CD1c-positive myeloid dendritic cell (primary cell): ENCODE results near the gene COQ5.
A peak's percentile ranks its signal among the peaks of the same experiment; 100 is the strongest.

Source experiments
- DNase-seq: peaks from one replicate; pipeline ENCODE4 v3.0.0-alpha.2; 2016; ENCODE audit errors: extremely low spot score

COQ5 gene

DNA sequence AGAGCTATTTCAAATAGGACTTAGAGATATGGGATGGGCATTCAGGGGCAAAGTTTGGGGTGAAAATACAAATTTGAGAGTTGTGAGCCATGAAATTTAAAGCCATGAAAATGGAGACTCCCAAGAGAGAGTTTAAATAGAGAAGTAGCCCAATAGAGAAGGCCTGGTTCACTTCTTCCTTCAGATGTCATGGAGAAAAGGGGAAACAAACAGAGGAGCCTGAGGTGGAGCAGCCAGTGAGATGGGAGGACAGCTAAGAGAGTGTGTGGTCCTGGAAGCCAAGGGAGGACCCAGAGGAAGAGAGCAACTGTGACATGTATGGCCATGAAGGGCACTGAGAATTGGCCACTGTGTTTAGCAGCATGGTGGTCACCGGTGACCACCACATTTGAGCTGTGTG lies 45.3 kb downstream of the COQ5 start:
- DNase-seq: peak; percentile 55

DNA sequence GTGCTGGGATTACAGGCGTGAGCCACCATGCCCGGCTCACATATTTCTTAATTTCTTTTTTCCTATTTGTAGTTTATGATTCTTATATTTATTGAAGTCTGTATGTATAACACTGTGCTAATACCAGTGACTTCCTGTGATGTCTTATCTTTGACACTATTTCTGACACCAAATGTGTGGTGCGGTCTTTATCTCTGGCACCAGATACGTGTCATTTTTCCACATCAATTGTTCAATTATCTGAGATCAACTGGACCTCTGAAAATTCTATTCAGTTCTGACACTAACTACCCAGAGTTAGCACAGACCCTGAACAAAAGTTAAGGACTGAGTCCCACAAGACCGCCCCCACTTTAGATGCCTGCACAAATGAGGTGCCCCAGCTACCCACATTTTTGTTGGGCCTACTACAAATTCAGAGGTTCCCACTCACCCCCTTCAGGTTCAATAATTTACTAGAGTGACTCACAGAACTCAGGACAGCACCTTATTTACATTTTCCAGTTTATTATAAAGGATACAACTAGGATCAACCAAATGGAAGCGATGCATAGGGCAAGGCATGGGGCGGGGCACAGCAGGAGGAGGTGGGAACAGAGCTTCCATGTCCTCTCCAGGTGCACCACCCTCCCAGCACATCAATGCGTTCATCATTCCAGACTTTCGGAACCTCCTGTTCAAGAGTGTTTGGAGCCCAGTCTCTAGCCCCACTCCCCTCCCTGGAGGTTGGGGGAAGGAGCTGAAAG lies 47.8 kb downstream of the COQ5 start:
- DNase-seq: no peak

DNA sequence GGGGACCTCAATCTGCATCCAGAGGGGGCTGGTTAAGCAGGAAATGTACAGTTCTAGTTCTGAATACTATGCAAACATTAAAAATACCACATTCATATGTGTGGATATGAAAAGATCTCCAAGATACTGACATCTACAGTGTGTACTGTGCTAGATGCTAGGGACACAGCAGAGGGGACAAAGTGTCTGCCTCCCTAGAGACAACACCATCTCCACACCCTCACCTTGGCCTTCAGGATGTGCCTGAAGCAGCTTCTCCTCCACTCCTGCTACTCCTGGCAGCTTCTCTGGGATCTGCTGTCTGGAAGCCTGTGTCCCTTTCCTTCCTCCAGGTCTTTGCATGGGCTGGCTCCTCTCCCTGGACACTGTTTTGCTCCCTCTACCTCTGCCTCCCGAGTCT lies 48.7 kb downstream of the COQ5 start:
- no peak for DNase-seq

DNA sequence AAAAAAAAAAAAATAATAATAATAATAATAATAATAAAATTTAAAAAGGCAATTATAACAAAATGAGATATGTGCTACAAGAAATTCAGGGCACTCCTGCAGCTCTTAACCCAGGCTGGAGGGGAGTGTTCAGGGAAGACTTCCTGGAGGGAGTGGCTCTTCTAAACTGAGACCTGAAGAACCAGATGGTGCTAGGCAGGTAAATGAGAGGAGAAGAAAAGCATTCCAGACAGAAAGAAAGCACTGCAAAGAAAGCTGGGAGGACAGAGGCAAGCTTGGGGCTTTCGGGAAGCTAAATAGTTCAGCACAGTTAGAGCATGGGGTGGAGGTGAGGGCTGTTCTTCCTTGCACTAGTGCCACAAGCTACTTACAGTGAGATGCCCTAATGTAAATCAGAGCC lies 49.5 kb downstream of the COQ5 start:
- DNase-seq: no peak

DNA sequence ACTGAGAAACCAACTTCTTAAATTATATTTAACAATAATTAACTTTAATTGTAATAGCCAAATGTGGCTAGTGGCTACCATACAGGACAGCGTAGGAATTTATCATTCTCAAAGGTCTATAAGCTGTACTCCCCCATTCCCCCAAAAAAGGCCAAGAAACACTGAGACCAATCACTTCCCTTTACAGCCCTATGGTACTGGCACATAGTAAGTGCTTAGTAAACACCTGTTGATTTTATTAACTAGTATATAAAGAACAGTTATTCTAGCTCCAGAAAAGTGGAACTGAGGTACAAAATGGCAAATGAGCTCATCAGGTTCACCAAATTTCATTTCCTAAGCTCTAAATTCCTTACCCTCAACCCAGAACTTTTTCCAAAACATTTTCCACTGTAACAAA lies 53.3 kb downstream of the COQ5 start:
- DNase-seq: no peak

DNA sequence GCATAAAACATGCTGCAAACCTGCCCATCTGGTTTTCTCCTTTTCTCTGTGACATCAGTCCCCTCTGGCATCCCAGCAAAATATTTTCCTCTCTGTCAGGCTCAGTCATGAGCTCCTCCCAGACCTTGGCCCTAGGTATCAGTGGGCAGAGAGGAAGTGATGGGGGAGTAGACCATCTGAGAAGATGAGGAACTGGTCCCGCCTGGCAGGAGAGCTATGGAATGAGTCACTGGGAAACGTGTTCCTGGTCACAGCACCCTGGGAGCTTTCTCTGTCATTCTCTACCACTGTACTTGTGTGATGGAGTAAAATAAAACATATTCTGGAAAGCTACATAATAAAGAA lies 54.4 kb downstream of the COQ5 start:
- DNase-seq: peak; percentile 93

DNA sequence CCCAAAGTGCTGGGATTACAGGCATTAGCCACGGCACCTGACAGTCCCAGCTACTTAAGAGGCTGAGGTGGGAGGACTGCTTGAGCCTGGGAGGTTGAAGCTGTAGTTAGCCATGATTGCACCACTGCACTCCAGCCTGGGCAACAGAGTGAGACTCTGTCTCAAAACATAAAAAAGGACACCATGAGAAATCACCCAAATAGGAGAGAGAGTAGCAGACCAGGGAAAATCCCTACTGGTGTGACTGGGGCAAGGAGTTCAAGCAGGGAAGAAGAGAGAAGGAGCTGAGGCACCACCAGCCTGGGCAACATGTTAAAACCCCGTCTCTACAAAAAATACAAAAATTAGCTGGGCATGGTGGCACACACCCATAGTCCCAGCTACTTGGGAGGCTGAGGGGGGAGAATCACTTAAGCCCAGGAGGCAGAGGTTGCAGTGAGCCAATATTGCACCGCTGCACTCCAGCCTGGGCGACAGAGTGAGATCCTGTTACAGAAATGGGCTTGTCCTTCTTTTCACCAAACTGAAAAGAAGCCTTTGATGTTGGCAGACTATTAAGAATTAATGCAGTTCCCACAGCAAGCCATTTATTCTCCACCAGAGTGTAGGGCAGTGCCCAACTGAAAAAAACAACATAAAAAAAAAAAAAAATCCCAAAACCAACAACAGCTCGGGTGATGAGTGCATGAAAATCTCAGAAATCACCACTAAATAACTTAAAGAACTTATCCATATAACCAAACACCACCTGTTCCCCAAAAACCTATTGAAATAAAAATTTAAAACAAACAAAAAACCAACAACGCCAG lies 54.9 kb downstream of the COQ5 start:
- DNase-seq: no peak

DNA sequence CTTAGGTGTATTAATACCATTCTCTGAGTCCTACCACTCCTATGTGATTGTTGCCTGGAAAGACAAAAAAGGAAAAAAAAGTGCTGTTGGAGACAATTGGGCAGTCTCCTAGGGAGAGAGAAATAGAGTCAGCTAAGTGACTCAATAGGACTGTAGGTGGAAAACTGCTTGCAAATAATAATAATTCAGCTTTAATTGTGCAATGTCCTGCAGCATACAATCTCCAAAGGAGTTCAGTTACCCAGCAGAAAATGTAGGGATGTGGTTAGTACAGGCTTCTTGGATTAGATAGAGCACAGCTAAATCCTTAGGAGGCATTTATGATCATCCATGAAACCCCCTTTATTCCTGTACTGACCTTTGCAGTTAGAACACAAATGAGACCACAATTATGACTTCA lies 56.4 kb downstream of the COQ5 start:
- no peak for DNase-seq

DNA sequence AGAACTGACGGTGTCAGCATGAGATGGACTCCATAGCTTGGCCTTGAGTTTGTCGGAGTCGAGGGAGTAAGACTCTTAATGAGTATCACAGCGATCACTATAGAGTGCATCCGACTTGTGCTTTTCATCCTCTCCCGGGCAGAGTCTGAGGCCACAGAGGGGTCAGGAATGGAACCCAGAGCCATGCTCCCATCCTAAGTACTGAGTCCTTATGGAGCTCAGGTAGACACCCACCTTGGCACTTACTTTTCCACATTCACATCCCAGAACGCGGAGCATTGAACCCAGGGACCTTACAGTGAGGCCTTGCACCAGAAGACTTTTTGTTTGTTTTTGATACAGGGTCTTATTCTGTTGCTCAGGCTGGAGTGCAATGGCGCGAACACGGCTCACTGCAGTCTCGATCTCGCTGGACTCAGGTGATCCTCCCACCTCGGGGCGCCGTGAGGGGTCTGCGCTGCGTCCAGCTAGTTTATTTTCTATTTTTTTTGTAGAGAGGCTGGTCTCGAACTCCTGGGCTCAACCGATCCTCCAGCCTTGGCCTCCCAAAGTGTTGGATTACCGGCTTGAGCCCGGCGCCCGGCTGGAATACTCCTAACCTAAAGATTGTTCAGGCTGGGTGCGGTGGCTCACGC lies 58.7 kb downstream of the COQ5 start:
- DNase-seq: no peak

DNA sequence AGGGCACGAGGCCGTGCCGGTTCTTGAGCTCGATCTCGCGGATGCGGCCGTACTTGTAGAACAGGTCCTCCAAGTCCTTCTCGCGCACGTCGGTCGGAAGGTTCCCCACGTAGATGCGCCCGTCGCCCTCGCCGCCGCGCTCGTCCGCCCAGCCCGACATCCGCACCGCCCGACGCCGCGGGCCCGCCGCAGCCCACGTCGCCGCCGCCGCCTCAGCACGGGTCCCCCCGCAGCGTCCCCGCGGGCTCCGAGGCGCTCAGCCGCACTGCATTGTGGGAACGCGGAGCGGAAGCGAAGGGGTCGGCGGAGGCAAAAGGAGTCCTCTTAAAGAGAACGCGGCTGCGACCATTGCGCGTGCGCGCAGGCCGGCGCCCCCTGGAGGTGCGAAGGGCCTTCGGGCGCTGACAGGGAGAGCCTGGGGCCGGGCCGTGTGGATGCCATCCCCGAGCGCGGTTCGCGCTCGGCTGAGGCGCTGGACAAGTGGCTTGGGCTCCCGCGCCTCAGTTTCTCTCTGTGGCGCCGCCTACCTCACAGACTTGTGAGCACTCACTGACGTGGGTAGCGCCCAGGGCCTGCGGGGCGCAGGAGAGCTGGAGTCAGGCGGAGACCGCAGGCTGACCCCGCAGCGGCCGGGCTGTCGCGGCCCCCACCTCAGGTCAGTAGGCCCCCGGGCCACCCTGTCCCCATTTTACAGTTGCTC lies 59.4 kb downstream of the COQ5 start, which contains the start of gene SRSF9:
SRSF9 (minus strand) TSS at position 299 of the 700 bp plus-strand sequence; CDS start at position 160, 139 bp downstream.
- peak; percentile 99 for DNase-seq

DNA sequence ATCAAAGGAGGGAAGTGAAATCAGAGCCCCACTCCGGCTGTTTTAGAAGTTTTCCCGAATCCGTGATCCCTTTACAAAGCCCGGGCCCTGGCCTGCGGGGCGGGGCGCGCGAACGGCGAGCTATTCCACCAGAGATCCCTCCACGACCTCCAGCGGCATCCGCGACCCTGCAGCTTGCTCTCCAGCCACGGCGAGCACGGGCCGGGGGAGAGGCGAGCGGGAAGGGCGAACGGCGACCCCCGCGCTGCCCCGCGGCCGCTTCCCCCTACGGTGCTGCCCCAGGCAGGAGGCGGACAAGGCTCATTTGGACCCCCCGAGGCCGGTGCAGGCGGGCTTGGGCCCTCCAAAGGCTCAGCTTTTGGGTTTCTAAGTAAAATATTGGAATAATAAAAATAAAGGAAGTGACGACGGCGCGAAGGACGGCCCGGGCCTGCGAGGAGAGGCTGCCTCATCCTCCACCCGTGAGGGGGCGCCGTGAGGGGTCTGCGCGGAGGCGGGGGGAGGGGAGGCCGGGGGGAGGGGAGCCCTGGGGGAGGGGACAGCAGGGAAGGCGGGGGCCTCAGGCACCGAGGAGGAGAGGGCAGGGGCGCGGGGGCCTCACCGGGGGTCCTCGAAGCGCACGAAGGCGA lies 60.0 kb downstream of the COQ5 start:
- DNase-seq: peak; percentile 43

DNA sequence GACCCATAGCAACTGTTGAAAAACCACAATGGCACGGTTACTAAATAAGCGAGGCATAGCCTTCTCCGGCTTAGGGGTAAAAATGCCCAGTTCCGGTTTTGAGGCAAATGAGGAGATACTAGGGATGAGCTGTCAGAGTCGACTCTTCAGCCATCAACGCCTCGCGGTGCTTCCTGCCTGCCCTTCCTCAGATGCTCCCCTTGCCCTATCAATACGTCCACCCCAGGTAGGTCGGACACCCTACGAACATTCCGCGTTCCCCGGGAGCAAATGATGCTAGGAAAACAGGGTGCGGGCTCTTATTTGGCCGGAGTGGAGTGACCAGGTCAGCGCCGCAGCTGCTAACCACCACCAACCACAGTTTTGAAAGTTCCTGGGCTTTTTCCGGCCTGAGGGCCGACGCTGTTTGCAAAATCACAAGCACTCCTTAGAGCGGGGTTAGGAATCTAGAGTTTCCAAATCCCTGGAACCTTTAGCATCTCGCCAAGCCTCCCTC lies 60.6 kb downstream of the COQ5 start:
- DNase-seq: peak; percentile 80

DNA sequence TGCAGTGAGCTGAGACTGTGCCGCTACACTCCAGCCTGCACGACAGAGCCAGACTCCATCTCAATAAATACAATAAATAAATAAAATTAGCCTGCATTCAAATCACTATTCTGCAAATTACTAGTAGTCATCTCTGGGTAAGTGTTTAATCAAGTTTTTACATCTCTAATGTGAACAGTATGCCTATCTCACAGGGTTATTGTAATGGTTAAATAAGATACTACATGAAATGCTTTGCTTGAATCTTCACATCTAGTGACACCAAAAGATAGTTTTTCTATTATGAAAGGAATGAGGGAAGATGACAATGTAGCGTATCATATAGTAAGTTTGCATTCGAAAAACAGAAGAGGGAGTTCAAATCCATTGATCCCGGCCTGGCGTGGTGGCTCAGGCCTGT lies 61.5 kb downstream of the COQ5 start:
- DNase-seq: no peak

DNA sequence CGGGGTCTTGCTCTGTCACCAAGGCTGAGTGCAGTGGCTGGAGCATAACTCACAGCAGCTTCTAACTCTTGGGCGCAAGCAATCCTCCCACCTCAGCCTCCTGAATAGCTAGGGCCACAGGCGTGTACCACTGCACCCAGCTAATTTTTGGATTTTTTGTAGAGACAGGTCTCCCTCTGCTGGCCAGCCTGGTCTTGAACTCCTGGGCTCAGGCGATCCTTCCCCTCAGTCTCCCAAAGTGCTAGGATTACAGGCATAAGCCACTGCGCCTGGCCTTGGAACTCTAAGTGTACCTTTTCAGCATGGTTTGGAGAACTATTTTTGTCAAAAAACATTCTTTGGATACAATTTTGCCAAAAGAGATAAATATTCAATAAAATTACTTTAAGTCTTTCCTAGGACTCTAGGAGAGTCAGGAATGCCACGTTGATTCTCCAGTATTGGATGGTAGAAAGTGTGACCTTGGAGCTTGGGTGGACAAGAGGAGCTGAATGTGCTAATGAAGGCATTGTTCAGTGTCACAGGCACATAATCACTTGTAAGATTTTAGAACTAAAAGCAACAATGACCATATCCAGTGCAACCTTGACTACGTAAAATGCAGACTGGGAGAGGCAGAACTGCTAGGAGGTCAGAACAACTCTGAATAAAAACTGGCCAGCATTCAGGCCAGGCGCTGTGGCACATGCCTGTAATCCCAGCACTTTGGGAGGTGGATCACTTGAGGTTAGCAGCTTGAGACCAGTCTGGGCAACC lies 62.2 kb downstream of the COQ5 start:
- peak; percentile 52 for DNase-seq

DNA sequence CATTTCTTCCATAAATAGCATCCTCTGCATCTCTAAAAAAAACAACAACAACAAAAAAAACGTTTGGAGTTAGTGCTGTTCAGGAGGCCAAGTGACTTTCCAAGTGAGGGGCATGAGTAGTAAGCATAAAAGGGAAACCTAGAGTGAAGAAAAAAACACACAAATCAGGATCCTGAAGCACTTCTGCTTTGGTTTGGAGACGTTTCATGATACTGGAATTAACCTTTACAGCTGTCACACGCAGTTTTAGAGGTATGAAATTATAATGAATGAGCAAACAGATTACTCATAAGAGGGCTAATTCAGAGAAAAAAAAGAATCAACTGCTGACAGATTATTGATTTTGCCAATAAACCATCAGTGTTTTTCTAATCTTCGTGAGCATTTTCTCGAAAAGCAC lies 63.2 kb downstream of the COQ5 start:
- DNase-seq: no peak

DNA sequence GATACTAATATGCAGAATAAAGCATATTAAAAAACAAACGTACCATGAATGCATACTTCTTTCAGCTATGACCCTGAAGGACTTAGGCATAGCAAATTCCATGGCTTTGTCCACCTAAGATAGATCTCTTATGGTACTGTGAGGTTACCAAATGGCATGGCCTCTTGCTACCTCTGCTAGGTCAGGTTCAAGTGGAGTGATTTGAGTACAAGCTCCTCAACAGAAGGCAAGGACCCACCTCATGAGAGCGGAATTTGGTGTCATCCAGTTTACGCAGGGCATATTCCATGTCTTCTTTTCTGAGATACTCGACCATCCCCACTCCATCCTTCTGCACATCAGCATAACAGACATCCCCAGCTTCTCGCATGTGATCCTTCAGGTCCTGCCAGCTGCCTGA lies 65.2 kb downstream of the COQ5 start:
- DNase-seq: no peak

DNA sequence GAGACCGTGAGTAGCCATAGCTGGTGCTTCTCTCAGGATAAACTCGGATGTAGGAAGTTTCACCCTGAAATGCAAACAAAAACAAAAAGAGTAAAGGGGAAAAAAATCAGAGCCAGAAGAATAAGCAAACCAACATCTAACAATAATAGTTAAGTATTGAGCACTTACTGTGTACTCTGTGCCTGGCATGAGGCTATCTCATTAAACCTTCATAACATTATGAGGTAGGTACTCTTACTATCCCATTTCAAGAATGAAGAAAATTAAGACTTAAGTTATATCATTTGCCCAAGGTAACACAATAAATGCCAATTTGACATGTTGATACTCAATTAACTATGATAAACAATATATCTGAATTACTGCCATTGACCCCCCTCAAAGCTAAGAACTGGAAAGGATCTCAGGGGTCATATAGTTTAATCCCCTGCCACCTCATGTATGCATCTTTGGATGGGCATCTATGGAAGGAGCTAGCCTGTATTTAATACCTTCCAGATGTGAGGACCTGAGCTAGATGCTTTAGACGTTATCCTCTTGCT lies 66.8 kb downstream of the COQ5 start:
- DNase-seq: no peak

DNA sequence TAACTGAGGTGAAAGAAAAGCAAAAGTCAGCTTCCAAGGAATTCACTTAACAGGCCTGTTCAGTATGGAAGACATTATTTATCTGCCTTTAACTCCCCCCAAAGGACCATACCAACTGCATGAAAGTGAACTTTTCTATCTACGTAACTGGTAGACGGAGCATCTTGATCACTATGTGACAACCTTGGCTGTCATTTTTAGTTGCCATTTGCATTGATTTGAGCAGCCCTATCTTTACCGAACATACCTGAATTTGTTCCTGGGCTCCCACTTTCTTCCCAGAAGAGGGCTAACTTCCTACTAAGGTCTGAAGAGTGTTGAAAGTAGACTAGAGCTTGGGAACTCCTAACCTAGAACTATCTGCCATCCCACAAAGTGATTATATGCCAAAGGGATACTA lies 68.8 kb downstream of the COQ5 start:
- DNase-seq: no peak

DNA sequence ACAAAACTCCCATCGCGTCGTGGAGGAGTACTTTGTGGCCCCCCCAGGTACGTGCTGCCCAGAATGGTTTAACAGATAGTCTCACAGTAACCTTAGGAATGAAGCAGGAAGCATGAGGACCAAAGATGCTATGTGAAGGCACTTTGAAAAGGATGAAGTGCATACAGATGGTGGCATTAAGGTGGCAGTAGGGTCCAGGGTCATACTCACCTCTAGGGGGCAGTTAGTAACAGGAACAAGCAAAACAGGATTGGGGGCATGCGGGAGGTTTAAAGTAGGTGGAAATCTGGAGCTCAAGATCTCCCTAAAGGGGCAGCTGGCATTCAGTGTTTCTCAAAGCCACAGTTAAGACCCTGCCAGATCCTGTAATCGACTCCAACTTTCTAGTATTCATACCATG lies 71.8 kb downstream of the COQ5 start:
- DNase-seq: no peak

DNA sequence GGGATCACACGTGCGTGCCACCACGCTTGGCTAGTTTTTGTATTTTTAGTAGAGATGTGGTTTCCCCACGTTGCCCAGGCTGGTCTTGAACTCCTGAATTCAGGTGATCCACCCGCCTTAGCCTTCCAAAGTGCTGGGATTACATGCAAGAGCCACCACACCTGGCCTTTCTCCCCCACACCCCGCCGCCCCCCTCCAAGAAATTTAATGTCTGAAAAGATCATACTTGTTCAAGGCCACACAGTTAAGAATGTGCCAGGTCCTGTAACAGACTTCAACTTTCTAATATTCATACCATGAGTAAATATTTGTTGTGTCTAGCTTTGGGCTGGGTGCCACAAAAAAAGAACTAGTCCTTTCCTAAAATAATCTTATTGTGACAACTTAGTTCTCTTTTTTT lies 73.7 kb downstream of the COQ5 start:
- DNase-seq: no peak

DNA sequence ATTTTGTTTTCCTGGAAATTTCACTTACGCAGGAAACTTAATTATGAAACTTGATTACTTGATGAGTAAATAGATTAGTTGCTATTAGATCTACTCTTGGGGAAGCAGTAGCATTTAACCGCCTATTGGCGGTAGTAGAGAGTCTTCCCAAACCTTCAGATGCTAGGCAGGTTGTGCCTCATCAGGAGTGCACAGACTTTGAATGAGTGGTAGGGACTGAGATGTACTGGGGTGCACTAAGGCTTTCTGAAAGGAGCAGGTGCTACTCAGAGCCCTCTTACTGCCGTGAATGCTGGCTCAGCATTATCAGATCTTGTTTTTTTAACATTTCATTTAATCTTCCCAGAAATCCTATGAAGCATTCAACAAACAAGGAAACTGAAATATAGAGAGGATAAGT lies 75.0 kb downstream of the COQ5 start:
- peak; percentile 53 for DNase-seq
